HG03095 (cell line): ENCODE results near the gene TESPA1.
"Not testable (repeated sequence)": the region's sequence is repeated elsewhere in the genome, so short reads cannot be mapped to it uniquely, and the experiment has no call there.

Source experiments
- ATAC-seq: cut with Tn5 transposase; IDR thresholded peaks from one replicate; pipeline ENCODE4 v1.9.1; 2021; ENCODE audit warnings: moderate library complexity; ENCODE audit not compliant: unreplicated experiment

TESPA1 gene

GRCh38 chr12:54949073-54949711, 35.4 kb downstream of the TESPA1 start:
- no peak for ATAC-seq

- ATAC-seq: no peak
Measured at GRCh38 chr12:54948171-54948570, 36.4 kb downstream of the TESPA1 start.

GRCh38 chr12:54945082-54945481, 39.5 kb downstream of the TESPA1 start:
- no peak for ATAC-seq

- not testable (repeated sequence) for ATAC-seq
Measured at GRCh38 chr12:54943292-54943691, 41.3 kb downstream of the TESPA1 start.

- ATAC-seq: no peak
Measured at GRCh38 chr12:54941659-54942058, 42.9 kb downstream of the TESPA1 start.

GRCh38 chr12:54940727-54941315, 43.7 kb downstream of the TESPA1 start:
- no peak for ATAC-seq

- ATAC-seq: no peak
Measured at GRCh38 chr12:54937929-54938328, 46.6 kb downstream of the TESPA1 start.

- ATAC-seq: no peak
Measured at GRCh38 chr12:54937376-54937775, 47.2 kb downstream of the TESPA1 start.

GRCh38 chr12:54936736-54937135, 47.8 kb downstream of the TESPA1 start:
- ATAC-seq: no peak

GRCh38 chr12:54935235-54935951, 49.2 kb downstream of the TESPA1 start:
- ATAC-seq: peak; percentile 97

GRCh38 chr12:54934419-54934818, 50.1 kb downstream of the TESPA1 start:
- ATAC-seq: no peak

GRCh38 chr12:54933376-54933775, 51.2 kb downstream of the TESPA1 start:
- no peak for ATAC-seq

- no peak for ATAC-seq
Measured at GRCh38 chr12:54932691-54933090, 51.9 kb downstream of the TESPA1 start.

- ATAC-seq: no peak
Measured at GRCh38 chr12:54932038-54932437, 52.5 kb downstream of the TESPA1 start.

- ATAC-seq: no peak
Measured at GRCh38 chr12:54929998-54930397, 54.6 kb downstream of the TESPA1 start.

- ATAC-seq: no peak
Measured at GRCh38 chr12:54926246-54926645, 58.3 kb downstream of the TESPA1 start.

- ATAC-seq: no peak
Measured at GRCh38 chr12:54924972-54925707, 59.4 kb downstream of the TESPA1 start.

GRCh38 chr12:54917001-54917488, 67.5 kb downstream of the TESPA1 start:
- no peak for ATAC-seq
